ENCODE data around the gene ZDHHC11B. TPM values are rescaled to one million over a fixed set of nuclear protein-coding genes. Genes with fewer than 3 reads are reported as not detected.
"Not testable (repeated sequence)": the region's sequence is repeated elsewhere in the genome, so short reads cannot be mapped to it uniquely, and the experiment has no call there.

Gene ZDHHC11B
- total RNA-seq, 1 experiment from 2014 or later: 3.8 TPM

DNA sequence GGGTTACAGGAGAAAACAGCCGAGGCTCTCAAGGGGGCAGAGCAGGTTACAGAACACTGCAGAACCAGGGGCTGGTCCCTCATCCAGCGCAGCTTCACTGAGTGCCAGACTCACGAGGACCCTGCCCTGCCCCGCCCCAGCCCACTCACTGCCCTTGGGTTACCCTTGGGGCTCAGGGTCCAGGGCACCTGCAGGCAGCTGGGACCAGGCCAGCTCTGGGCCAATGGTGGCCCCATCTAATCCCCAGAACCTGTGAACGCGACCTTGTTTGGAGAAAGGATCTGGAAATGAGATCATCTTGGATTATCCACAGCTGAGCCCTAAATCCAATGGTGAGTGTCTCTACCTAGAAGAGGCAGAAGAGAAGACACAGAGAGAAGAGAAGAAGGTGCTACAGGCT lies 6.1 kb downstream of the ZDHHC11B start:
- POLR2A ChIA-PET; RAD21 ChIA-PET (ENCODE audit: low non-redundant PET in 1 of 2, low total read pairs in 2 of 2, uncharacterized antibody in 2 of 2, unreplicated experiment in 2 of 2); ATAC-seq; H3K9me3 ChIP-seq (ENCODE audit: control insufficient read depth in 1 of 2, insufficient read depth in 1 of 2, low read depth in 1 of 2, low read length in 2 of 2); H3K4me2 ChIP-seq (ENCODE audit: low read length); H4K20me1 ChIP-seq (ENCODE audit: insufficient read depth); H3K9ac ChIP-seq (ENCODE audit: low read length); CTCF ChIA-PET; H3K79me2 ChIP-seq (ENCODE audit: insufficient read depth, low read length); H3K36me3 ChIP-seq (ENCODE audit: control insufficient read depth in 1 of 2, insufficient read depth in 2 of 2, low read length in 2 of 2); H3K4me3 ChIP-seq (replicated peaks in 1 of 2; ENCODE audit: low read depth in 1 of 2, low read length in 2 of 2); BruUV-seq (replicated peaks); H3K9me2 ChIP-seq (ENCODE audit: insufficient read depth); intact Hi-C loops (cut with micrococcal nuclease); H3K27me3 ChIP-seq (ENCODE audit: insufficient read depth, low read length); H2AFZ ChIP-seq (ENCODE audit: low read depth, low read length, poor library complexity, severe bottlenecking); DNase-seq (ENCODE audit: low read depth, low spot score); H3K27ac ChIP-seq (ENCODE audit: low read depth, low read length); H3K4me1 ChIP-seq (ENCODE audit: control insufficient read depth in 1 of 2, insufficient read depth in 2 of 2, low read length in 2 of 2): not testable (repeated sequence)

DNA sequence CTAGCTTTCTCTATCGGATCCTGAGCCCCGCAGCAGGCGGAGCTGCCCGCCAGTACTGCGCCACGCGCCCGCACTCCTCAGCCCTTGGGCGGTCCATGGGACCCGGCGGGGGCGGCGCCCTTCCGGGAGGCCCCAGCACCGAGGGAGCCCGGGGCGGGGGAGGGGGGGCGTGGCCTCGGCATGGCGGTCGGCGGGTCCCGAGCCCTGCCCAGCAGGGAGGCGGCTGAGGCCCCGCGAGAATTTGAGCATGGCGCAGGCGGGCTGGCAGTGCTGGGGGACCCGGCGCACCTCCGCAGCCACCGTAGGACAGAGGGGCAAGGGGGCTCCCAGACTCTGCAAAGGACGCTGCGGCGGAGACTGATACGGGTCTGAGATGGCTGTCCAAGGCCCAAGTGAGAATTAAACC lies 6.8 kb downstream of the ZDHHC11B start:
- no TSS peak for BruUV-seq (replicated peaks)
- H3K9ac ChIP-seq (ENCODE audit: low read length): no peak overlapping the region
- ChIA-PET CTCF (no interaction called here), RAD21 (ENCODE audit: low non-redundant PET in 1 of 2, low total read pairs in 2 of 2, uncharacterized antibody in 2 of 2, unreplicated experiment in 2 of 2) (no interaction called here), POLR2A (no interaction called here)
- no peaks in the 10 kb centered on the region for H3K4me1 ChIP-seq (ENCODE audit: control insufficient read depth in 1 of 2, insufficient read depth in 2 of 2, low read length in 2 of 2)
- H3K4me3 ChIP-seq (replicated peaks in 1 of 2; ENCODE audit: low read depth in 1 of 2, low read length in 2 of 2): no peak overlapping the region
- H3K79me2 ChIP-seq (ENCODE audit: insufficient read depth, low read length): no peaks in the 10 kb centered on the region
- H3K27me3 ChIP-seq (ENCODE audit: insufficient read depth, low read length): no peaks in the 10 kb centered on the region
- no peak overlapping the region for H3K4me2 ChIP-seq (ENCODE audit: low read length)
- TF ChIP-seq RAD21 (IDR thresholded peaks at IDR 0.05; ENCODE audit: low read depth) (no peak), ELF1 (IDR thresholded peaks at IDR 0.05; ENCODE audit: borderline replicate concordance, low read depth) (no peak), EZH2 (IDR thresholded peaks at IDR 0.05) (no peak), CEBPB (IDR thresholded peaks at IDR 0.05; ENCODE audit: low read depth) (no peak), ZNF274 (IDR thresholded peaks at IDR 0.05; ENCODE audit: low read depth, low read length) (no peak), POLR2A (IDR thresholded peaks at IDR 0.05; ENCODE audit: borderline replicate concordance, extremely low read depth, insufficient read depth, insufficient read length) (no peak)
- TF ChIP-seq, protein P1, sequence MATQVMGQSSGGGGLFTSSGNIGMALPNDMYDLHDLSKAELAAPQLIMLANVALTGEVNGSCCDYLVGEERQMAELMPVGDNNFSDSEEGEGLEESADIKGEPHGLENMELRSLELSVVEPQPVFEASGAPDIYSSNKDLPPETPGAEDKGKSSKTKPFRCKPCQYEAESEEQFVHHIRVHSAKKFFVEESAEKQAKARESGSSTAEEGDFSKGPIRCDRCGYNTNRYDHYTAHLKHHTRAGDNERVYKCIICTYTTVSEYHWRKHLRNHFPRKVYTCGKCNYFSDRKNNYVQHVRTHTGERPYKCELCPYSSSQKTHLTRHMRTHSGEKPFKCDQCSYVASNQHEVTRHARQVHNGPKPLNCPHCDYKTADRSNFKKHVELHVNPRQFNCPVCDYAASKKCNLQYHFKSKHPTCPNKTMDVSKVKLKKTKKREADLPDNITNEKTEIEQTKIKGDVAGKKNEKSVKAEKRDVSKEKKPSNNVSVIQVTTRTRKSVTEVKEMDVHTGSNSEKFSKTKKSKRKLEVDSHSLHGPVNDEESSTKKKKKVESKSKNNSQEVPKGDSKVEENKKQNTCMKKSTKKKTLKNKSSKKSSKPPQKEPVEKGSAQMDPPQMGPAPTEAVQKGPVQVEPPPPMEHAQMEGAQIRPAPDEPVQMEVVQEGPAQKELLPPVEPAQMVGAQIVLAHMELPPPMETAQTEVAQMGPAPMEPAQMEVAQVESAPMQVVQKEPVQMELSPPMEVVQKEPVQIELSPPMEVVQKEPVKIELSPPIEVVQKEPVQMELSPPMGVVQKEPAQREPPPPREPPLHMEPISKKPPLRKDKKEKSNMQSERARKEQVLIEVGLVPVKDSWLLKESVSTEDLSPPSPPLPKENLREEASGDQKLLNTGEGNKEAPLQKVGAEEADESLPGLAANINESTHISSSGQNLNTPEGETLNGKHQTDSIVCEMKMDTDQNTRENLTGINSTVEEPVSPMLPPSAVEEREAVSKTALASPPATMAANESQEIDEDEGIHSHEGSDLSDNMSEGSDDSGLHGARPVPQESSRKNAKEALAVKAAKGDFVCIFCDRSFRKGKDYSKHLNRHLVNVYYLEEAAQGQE (IDR thresholded peaks at IDR 0.05; ENCODE audit: low read depth): no peak
- DNase-seq (ENCODE audit: low read depth, low spot score) (no peak), ATAC-seq (no peak)
- intact Hi-C loops (cut with micrococcal nuclease): no loop called here
- H2AFZ ChIP-seq (ENCODE audit: low read depth, low read length, poor library complexity, severe bottlenecking): no peak overlapping the region
- no peak overlapping the region for H3K27ac ChIP-seq (ENCODE audit: low read depth, low read length)
- no peaks in the 10 kb centered on the region for H3K9me2 ChIP-seq (ENCODE audit: insufficient read depth)
- no peaks in the 10 kb centered on the region for H3K9me3 ChIP-seq (ENCODE audit: control insufficient read depth in 1 of 2, insufficient read depth in 1 of 2, low read depth in 1 of 2, low read length in 2 of 2)
- H4K20me1 ChIP-seq (ENCODE audit: insufficient read depth): no peaks in the 10 kb centered on the region
- no peaks in the 10 kb centered on the region for H3K36me3 ChIP-seq (ENCODE audit: control insufficient read depth in 1 of 2, insufficient read depth in 2 of 2, low read length in 2 of 2)

All from HCT116 (cell line).